Parathyroid adenoma (tissue), 2 donors: ENCODE results near the gene DEFB124.
"Not testable (repeated sequence)": the region's sequence is repeated elsewhere in the genome, so short reads cannot be mapped to it uniquely, and the experiment has no call there.

Experiments used
- H2AFZ ChIP-seq: fragments of 300-600 bp; sonication (generic); one replicate; pipeline ENCODE4 v1.7.0; 2017; ENCODE audit warnings: antibody characterized with exemption, mild to moderate bottlenecking
- H3K27ac ChIP-seq: fragments of 300-600 bp; sonication (generic); one replicate; pipeline ENCODE4 v1.7.0; 2017
- H3K27me3 ChIP-seq: fragments of 300-600 bp; sonication (generic); one replicate; pipeline ENCODE4 v1.7.0; 2017; ENCODE audit warnings: low read length; ENCODE audit not compliant: control insufficient read depth, insufficient read depth
- H3K36me3 ChIP-seq: fragments of 300-600 bp; sonication (generic); one replicate; pipeline ENCODE4 v1.7.0; 2017; ENCODE audit warnings: low read length; ENCODE audit not compliant: control insufficient read depth, insufficient read depth
- H3K4me1 ChIP-seq: fragments of 300-600 bp; sonication (generic); one replicate; pipeline ENCODE4 v1.7.0; 2017; ENCODE audit warnings: control low read depth
- H3K4me2 ChIP-seq: fragments of 300-600 bp; sonication (generic); one replicate; pipeline ENCODE4 v1.7.0; 2017; ENCODE audit warnings: low read length
- H3K4me3 ChIP-seq: fragments of 300-600 bp; sonication (generic); one replicate; pipeline ENCODE4 v1.7.0; 2017; ENCODE audit warnings: low read depth, low read length
- H3K79me2 ChIP-seq: fragments of 300-600 bp; sonication (generic); one replicate; pipeline ENCODE4 v1.7.0; 2017; ENCODE audit warnings: control low read depth
- H3K9ac ChIP-seq: fragments of 300-600 bp; sonication (generic); one replicate; pipeline ENCODE4 v1.7.0; 2017; ENCODE audit warnings: mild to moderate bottlenecking
- H3K9me3 ChIP-seq: fragments of 300-600 bp; sonication (generic); one replicate; pipeline ENCODE4 v1.7.0; 2017; ENCODE audit warnings: low read length; ENCODE audit not compliant: control insufficient read depth
- TF ChIP-seq, protein P1 (sequence below): fragments of 300-600 bp; sonication (generic); IDR thresholded peaks from one replicate; pipeline ENCODE4 v1.7.0; 2017; ENCODE audit warnings: antibody characterized with exemption, mild to moderate bottlenecking
- donor health status: primary hyperparathyroidism.

DEFB124 gene

DNA sequence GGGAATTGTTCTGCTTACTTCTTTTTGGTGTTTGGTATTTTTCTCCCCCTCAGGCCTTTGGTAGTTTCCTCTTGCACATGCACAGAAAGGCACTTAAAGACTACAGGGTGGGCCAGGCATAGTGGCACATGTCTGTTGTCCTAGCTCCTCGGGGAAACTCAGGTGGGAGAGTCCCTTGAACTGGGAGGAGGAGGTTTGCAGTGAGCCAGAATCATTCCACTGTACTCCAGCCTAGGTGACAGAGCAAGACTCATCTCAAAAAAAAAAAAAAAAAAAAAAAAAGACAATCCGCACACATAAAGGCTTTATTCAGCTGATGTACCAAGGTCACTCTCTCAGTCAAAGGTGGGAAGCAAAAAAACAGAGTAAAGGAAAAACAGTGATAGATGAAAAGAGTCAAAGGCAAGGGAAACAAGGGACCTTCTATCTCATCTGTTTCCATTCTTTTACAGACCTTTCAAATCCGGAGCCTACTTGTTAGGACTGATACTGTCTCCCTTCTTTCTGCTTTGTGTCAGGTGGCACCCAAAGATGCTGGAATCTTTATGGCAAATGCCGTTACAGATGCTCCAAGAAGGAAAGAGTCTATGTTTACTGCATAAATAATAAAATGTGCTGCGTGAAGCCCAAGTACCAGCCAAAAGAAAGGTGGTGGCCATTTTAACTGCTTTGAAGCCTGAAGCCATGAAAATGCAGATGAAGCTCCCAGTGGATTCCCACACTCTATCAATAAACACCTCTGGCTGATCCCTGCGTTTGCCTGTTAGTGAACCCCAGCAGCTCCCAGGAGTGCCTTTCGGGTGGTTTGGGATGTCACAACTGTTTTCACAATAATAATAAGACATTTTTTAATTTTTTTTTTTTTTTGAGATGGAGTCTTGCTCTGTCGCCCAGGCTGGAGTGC is 25.2 kb downstream of the DEFB124 start:
- no peak overlapping the region for H2AFZ ChIP-seq
- H3K4me2 ChIP-seq = no peak overlapping the region
- no peaks in the 10 kb centered on the region for H3K79me2 ChIP-seq
- H3K4me1 ChIP-seq = no peaks in the 10 kb centered on the region
- no peak overlapping the region for H3K27ac ChIP-seq
- no peak overlapping the region for H3K4me3 ChIP-seq
- TF ChIP-seq, protein P1, sequence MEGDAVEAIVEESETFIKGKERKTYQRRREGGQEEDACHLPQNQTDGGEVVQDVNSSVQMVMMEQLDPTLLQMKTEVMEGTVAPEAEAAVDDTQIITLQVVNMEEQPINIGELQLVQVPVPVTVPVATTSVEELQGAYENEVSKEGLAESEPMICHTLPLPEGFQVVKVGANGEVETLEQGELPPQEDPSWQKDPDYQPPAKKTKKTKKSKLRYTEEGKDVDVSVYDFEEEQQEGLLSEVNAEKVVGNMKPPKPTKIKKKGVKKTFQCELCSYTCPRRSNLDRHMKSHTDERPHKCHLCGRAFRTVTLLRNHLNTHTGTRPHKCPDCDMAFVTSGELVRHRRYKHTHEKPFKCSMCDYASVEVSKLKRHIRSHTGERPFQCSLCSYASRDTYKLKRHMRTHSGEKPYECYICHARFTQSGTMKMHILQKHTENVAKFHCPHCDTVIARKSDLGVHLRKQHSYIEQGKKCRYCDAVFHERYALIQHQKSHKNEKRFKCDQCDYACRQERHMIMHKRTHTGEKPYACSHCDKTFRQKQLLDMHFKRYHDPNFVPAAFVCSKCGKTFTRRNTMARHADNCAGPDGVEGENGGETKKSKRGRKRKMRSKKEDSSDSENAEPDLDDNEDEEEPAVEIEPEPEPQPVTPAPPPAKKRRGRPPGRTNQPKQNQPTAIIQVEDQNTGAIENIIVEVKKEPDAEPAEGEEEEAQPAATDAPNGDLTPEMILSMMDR = no peak
- H3K9ac ChIP-seq = no peak overlapping the region
- no peaks in the 10 kb centered on the region for H3K36me3 ChIP-seq
- H3K27me3 ChIP-seq = no peaks in the 10 kb centered on the region
- no peaks in the 10 kb centered on the region for H3K9me3 ChIP-seq

DNA sequence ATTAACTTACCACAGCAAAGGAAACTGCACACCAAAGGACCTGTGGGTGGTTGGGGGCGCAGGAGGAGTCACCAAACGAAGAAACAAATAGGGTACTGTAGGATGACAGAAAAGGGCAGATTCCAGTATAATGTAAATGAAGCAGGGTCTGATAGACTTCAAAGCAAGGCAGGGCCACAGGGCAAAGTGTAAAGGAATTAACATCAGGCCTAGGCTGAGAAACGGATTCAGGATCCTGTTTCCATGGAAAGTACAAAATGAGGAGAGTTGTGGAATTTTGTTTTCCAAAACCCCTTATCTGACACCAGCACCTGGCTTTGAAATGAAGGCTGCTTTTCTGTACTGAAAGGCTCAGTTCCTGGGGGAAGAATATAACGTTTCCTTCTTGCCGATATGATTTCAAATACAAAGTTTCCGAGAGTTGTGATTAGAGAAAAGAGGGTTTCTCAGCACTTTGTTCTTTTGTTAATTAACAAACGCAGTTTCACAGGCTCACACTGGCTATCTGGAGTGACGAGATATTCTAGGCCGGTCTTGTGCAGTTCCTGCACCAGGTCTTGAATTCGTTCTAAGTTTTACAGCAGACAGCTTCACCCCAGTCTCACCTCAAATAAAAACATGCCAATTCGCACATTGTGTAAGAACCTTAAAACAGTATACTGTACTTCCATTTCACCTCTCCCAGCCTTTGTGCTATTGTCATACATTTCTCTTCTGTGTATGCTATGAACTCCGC is 28.7 kb downstream of the DEFB124 start:
- Histone ChIP-seq H3K9me3 (no peaks in the 10 kb centered on the region), H3K9ac (no peak overlapping the region), H3K27me3 (no peaks in the 10 kb centered on the region), H3K27ac (no peak overlapping the region), H3K4me2 (no peak overlapping the region), H3K4me3 (no peak overlapping the region), H3K36me3 (no peaks in the 10 kb centered on the region), H3K4me1 (no peaks in the 10 kb centered on the region), H3K79me2 (no peaks in the 10 kb centered on the region), H2AFZ (no peak overlapping the region)
- TF ChIP-seq, protein P1 = no peak

DNA sequence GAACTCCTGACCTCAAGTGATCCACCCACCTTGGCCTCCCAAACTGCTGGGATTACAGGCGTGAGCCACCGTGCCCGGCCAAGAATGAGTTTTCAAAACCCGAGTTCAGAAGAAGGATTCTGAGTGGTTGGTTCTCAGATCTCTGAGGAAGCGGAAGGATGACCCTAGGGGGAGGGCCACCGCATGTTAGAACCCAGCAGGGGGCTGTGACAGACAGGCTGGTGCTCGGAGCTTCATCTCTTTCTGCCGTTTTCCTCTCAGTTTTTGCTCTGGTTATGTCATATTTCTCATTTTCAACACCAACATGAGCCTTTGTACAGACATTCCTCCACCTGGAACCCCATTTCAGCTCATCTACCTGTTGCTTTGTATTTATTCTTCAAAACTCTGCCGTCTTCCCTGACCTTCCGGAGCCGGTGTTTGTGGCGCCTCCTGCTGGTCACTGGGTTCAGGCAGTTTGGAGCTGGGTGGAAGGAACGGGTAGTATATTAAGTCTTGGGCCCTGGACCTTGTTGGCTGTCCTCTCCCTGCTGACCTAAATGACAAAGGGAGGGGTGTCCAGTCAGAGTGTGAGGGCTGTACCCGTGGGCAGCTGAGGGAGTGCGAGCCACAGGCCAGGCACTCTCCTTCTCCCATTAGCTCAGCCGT is 34.8 kb downstream of the DEFB124 start, which contains the start of gene DEFB123:
Gene DEFB123 (plus strand): TSS at position 621 of the 648 bp plus-strand sequence. CDS start 67 bp downstream, outside the sequence.
- Histone ChIP-seq H3K4me3 (no peak within 1 kb of the TSS), H3K36me3 (no peaks in the 10 kb centered on the region), H3K9me3 (no peaks in the 10 kb centered on the region), H2AFZ (peak within 1 kb of the TSS; percentile 33), H3K27me3 (no peaks in the 10 kb centered on the region), H3K9ac (no peak within 1 kb of the TSS), H3K27ac (no peak within 1 kb of the TSS), H3K4me2 (no peak within 1 kb of the TSS), H3K4me1 (no peaks in the 10 kb centered on the region), H3K79me2 (no peaks in the 10 kb centered on the region)
- TF ChIP-seq, protein P1 = no peak

DNA sequence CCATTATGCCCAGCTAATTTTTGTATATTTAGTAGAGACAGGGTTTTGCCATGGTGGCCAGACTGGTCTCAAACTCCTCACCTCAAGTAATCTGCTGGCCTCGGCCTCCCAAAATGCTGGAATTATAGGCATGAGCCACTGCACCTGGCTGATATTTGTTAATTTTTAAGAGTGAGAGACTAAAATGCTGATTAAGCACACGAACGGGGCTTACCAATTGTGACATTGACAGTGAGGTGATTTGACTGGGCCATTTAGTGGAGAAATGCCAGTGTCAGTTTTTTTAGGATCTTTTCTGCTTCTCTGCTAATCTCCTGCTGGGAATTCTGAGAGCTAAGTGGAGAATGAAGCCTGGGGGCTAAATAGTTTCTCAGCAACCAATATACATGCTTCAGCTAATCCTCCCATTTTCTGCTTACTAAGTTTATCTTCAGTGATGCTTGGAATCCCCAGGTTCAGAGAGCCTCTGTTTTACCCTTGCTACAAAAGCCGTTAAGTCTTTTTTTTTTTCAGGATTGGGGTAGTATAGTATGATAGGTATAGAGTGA is 44.3 kb downstream of the DEFB124 start:
- TF ChIP-seq, protein P1 = no peak
- Histone ChIP-seq H3K79me2 (no peaks in the 10 kb centered on the region), H3K9me3 (no peaks in the 10 kb centered on the region), H3K36me3 (no peaks in the 10 kb centered on the region), H3K9ac (no peak overlapping the region), H2AFZ (no peak overlapping the region), H3K27me3 (no peaks in the 10 kb centered on the region), H3K4me1 (no peaks in the 10 kb centered on the region), H3K4me2 (no peak overlapping the region), H3K4me3 (no peak overlapping the region), H3K27ac (no peak overlapping the region)

DNA sequence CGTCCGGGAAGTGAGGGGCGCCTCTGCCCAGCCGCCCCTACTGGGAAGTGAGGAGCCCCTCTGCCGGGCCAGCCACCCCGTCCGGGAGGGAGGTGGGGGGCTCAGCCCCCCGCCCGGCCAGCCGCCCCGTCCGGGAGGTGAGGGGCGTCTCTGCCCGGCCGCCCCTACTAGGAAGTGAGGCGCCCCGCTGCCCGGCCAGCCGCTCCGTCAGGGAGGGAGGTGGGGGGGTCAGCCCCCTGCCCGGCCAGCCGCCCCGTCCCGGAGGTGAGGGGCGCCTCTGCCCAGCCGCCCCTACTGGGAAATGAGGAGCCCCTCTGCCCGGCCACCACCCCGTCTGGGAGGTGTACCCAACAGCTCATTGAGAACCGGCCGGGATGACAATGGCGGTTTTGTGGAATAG is 47.4 kb downstream of the DEFB124 start:
- not testable (repeated sequence) for H3K79me2 ChIP-seq, H3K9ac ChIP-seq, H2AFZ ChIP-seq, H3K9me3 ChIP-seq, H3K4me3 ChIP-seq, H3K27me3 ChIP-seq, H3K4me1 ChIP-seq, H3K4me2 ChIP-seq, H3K36me3 ChIP-seq, H3K27ac ChIP-seq

DNA sequence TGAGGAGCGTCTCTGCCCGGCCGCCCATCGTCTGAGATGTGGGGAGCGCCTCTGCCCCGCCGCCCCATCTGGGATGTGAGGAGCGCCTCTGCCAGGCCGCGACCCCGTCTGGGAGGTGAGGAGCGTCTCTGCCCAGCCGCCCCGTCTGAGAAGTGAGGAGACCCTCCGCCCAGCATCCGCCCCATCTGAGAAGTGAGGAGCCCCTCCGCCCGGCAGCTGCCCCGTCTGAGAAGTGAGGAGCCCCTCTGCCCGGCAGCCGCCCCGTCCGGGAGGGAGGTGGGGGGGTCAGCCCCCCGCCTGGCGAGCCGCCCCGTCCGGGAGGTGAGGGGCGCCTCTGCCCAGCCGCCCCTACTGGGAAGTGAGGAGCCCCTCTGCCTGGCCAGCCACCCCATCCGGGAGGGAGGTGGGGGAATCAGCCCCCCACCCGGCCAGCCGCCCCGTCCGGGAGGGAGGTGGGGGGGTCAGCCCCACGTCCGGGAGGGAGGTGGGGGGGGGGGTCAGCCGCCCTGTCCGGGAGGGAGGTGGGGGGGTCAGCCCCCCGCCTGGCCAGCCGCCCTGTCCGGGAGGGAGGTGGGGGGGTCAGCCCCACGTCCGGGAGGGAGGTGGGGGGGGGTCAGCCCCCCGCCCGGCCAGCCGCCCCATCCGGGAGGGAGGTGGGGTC is 47.9 kb downstream of the DEFB124 start:
- H3K36me3 ChIP-seq, H3K4me3 ChIP-seq, H2AFZ ChIP-seq, H3K27ac ChIP-seq, H3K4me2 ChIP-seq, H3K9ac ChIP-seq, H3K4me1 ChIP-seq, H3K79me2 ChIP-seq, H3K9me3 ChIP-seq, H3K27me3 ChIP-seq: not testable (repeated sequence)
